Gastrocnemius medialis (tissue), 4 donors: ENCODE measurements around the gene ASTN1. TPM values are rescaled to one million over a fixed set of nuclear protein-coding genes. Genes with fewer than 3 reads are reported as not detected.

Experiments used
- ATAC-seq, 2 donors: fragments of 150-250 bp; one replicate each; pipeline ENCODE4 v1.9.1; 2016
- DNase-seq, 2 donors: peaks; one replicate each; pipeline ENCODE4 v3.0.0-alpha.2; 2019
- H3K27ac ChIP-seq, 4 donors: fragments of 200-600 bp; sonication (generic); 1 replicate in 1 of 4; 2 replicates in 3 of 4; pipeline ENCODE4 v1.5.1; 2016 to 2018; ENCODE audit warnings: mild to moderate bottlenecking in 2 of 4, moderate library complexity in 1 of 4
- H3K27me3 ChIP-seq, 3 donors: fragments of 200-600 bp; sonication (generic) in 2 of 3; 1 replicate in 1 of 3; 2 replicates in 2 of 3; pipeline versions ENCODE4 v1.5.1 to v1.6.0; 2016 to 2019; ENCODE audit warnings: mild to moderate bottlenecking in 1 of 3, moderate library complexity in 1 of 3
- H3K36me3 ChIP-seq, 2 donors: fragments of 200-600 bp; sonication (generic) in 1 of 2; one replicate each; pipeline ENCODE4 v1.5.1; 2017 to 2018
- H3K4me1 ChIP-seq, 2 donors: fragments of 200-600 bp; sonication (generic) in 1 of 2; one replicate each; pipeline ENCODE4 v1.5.1; 2016 to 2017; ENCODE audit warnings: mild to moderate bottlenecking in 2 of 2
- H3K4me3 ChIP-seq, 4 donors: fragments of 200-600 bp; sonication (generic) in 3 of 4; 1 replicate in 1 of 4; 2 replicates in 3 of 4; pipeline ENCODE4 v1.5.1; 2016 to 2019; ENCODE audit warnings: mild to moderate bottlenecking in 2 of 4
- H3K9me3 ChIP-seq, 3 donors: fragments of 200-600 bp; sonication (generic) in 2 of 3; 1 replicate in 1 of 3; 2 replicates in 2 of 3; pipeline ENCODE4 v1.5.1; 2016 to 2019
- POLR2A ChIP-seq, 2 donors: fragments of 450-650 bp; IDR thresholded peaks; one replicate each; pipeline ENCODE4 v1.6.1; 2017; ENCODE audit warnings: antibody characterized with exemption in 2 of 2, mild to moderate bottlenecking in 2 of 2, moderate library complexity in 2 of 2
- in situ Hi-C, 4 donors: fragments of 200-750 bp; cut with MboI; loops; one replicate each; pipeline versions ENCODE4 v1.15.0 to v1.8.0; 2017; ENCODE audit warnings: low sequenced_read_pairs in 4 of 4
- intact Hi-C: fragments of 100-400 bp; cut with DNase I; formaldehyde crosslinking; loops from one replicate; pipeline ENCODE4 v1.15.1; 2023; ENCODE audit warnings: low total_unique reads
- total RNA-seq, 4 donors: library from RNA; depleted of rRNA; stranded (reverse); fragments of >200 nt; gene quantifications; one replicate each; pipeline versions ENCODE4 v1.1.0 to v1.2.3, GENCODE V29; 2016
- TF ChIP-seq, protein P1 (sequence below), 5 experiments: fragments of 450-650 bp in 3 of 5; fragments of 200-600 bp in 2 of 5; sonication (generic) in 2 of 5; IDR thresholded peaks in 4 of 5; conservative IDR thresholded peaks in 1 of 5; 1 replicate in 4 of 5; 2 replicates in 1 of 5; pipeline ENCODE4 v1.5.1; 2016 to 2019; ENCODE audit warnings: antibody characterized with exemption in 5 of 5, mild to moderate bottlenecking in 3 of 5, moderate library complexity in 3 of 5

ASTN1 gene
- total RNA-seq, 4 donors from 2014 or later = 0.09 to 0.10 TPM; not detected in 2

DNA sequence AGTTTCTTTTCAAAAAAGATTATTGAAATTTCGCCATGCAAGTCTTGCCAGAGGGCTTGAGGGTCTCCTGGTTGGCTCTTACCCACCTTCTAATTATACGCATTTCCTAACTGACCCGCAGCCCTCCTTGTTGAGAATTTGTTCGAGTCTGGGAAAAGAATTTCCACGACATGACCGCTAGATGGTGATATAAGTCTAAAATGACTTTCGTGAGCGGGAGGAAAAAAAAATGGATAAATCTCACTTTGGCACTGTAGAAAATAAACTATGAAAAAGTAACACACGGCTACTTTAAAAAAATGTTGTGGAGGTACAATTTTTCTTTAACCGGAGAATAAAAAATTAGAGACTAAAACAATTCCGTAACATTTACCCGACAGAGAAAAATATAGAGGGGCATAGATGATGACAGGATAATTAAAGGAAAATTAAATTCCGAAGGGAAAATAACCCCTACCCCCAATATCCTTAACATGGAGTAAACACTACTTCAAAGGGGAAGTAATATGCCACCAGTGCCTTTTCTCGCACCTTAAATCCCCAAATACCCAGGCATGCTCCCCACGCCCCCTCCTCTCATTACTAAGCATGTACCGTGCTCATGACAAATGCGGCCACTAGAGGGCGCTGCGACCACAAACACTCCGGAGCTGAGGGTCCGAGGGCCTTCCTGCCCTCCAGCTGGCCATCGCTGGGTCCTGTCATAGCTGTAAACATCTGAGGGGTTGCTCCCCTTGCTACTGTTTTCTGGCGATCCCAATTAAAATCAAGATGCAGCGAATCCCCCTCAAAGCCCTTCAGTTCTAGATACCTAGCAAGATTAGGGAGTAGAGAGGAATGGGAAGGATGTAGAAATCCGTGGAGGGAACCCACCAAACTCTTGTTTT lies 266.9 kb downstream of the ASTN1 start:
- TF ChIP-seq POLR2A (IDR thresholded peaks at IDR 0.05) = no peak
- TF ChIP-seq, protein P1, sequence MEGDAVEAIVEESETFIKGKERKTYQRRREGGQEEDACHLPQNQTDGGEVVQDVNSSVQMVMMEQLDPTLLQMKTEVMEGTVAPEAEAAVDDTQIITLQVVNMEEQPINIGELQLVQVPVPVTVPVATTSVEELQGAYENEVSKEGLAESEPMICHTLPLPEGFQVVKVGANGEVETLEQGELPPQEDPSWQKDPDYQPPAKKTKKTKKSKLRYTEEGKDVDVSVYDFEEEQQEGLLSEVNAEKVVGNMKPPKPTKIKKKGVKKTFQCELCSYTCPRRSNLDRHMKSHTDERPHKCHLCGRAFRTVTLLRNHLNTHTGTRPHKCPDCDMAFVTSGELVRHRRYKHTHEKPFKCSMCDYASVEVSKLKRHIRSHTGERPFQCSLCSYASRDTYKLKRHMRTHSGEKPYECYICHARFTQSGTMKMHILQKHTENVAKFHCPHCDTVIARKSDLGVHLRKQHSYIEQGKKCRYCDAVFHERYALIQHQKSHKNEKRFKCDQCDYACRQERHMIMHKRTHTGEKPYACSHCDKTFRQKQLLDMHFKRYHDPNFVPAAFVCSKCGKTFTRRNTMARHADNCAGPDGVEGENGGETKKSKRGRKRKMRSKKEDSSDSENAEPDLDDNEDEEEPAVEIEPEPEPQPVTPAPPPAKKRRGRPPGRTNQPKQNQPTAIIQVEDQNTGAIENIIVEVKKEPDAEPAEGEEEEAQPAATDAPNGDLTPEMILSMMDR (IDR thresholded peaks at IDR 0.05 in 4 of 5, conservative IDR thresholded peaks at IDR 0.05 in 1 of 5) = peak; percentile 36 to 78 (median 55)
- peak in 1 of 2 donors; percentile 18 for DNase-seq
- no peaks in the 10 kb centered on the region for H3K4me1 ChIP-seq
- peak; percentile 54 to 76 for ATAC-seq
- no peak overlapping the region for H3K27ac ChIP-seq
- peak overlapping the region in 3 of 4 donors; percentile 19 to 45 (median 36) for H3K4me3 ChIP-seq
- no peaks in the 10 kb centered on the region for H3K36me3 ChIP-seq
- no peaks in the 10 kb centered on the region for H3K9me3 ChIP-seq
- peaks cover 0 to 17% (median 3%) of the 10 kb centered on the region in 3 donors for H3K27me3 ChIP-seq
- intact Hi-C loops (loop anchor here (1.0 to 5.0 kb wide), 4 partner anchors 51 to 1049 kb away; no protein-coding TSS in a partner anchor), in situ Hi-C loops (loop anchor here (25.0 kb wide), 3 partner anchors 290 to 1040 kb away; no protein-coding TSS in a partner anchor)

DNA sequence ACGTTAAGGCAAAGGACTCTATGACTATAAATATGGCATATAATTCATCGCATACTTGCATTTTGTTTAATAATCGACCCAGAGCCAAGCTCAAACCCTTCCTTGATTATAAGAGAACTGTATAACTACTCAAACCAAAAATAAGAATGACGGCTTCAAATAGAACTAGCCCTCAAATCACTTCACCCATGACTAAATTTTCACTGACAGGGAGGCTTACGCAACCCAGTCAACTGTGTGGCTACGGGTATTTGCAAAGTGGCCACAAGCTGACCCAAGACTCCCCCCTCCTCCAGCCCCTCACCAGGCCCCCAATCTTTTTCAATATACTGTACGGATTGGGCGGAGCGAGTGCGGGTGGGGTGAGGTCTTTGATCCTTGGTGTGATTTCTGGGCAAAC lies 268.3 kb downstream of the ASTN1 start:
- ATAC-seq (no peak), DNase-seq (no peak)
- no peaks in the 10 kb centered on the region for H3K4me1 ChIP-seq
- no peaks in the 10 kb centered on the region for H3K36me3 ChIP-seq
- no peak overlapping the region for H3K4me3 ChIP-seq
- TF ChIP-seq, protein P1 (IDR thresholded peaks at IDR 0.05 in 4 of 5, conservative IDR thresholded peaks at IDR 0.05 in 1 of 5) = no peak
- no peak for TF ChIP-seq POLR2A (IDR thresholded peaks at IDR 0.05)
- peaks cover 0 to 10% (median 0%) of the 10 kb centered on the region in 3 donors for H3K27me3 ChIP-seq
- intact Hi-C loops = loop anchor here (2.0 to 5.0 kb wide), 3 partner anchors 53 to 886 kb away; no protein-coding TSS in a partner anchor
- H3K9me3 ChIP-seq = no peaks in the 10 kb centered on the region
- no peak overlapping the region for H3K27ac ChIP-seq
- in situ Hi-C loops = loop anchor here (25.0 kb wide), 3 partner anchors 291 to 1041 kb away; no protein-coding TSS in a partner anchor

DNA sequence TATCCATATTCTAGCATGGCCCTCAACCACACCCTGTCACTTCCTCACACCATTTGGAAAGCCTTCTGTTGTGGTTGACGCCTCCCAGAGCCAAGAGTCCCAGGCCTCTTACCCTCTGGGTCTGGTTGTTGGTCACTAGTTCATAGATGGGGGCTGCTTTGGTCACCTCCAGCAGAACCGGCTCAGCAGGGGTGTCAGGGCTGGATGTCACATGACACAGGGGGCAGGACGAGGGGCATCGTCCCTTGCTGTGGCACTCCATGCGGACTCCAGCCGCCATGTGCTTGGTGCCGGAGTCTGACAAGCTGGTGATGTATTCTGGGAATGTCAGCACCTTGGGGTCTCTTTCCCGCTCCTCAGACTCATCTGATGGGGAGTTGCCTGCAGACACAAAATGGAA lies 270.1 kb downstream of the ASTN1 start:
- H3K4me1 ChIP-seq = no peaks in the 10 kb centered on the region
- in situ Hi-C loops = loop anchor here (25.0 kb wide), 3 partner anchors 293 to 1043 kb away; no protein-coding TSS in a partner anchor

DNA sequence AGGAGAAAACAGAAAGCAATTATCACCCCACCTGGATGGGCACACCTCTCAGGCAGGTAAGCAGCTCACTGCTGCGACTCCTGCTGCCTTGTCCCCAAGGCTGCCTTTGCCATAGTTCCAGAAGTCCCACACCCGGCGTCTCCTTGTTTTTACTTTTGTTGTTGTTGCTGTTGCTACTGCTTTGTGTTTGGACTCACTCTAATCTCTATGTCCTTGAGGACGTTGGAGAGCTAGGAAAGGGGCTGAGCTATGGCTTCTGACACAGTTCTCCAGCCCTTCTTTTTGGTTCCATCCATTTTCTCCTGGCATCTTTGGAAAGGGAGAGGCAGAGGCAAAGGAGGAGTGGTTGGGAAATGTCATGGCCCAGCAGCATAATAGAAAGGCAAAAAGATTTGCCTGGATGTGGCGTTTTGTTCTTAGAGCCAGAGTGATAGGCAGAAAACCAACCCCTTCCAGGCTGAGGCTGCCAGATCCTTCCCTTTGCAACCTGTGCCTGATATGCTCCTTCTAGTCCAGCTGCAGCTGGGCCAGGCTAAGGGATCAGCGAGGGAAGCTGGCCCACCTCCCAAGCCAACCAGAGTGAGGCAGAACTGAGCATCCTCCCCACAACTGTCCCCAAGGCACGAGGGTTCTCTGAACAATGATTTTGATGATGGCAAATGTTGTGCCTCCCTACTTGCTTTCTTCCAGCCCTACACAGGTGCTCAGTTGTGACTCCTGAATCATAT lies 270.7 kb downstream of the ASTN1 start:
- TF ChIP-seq, protein P1 (IDR thresholded peaks at IDR 0.05 in 4 of 5, conservative IDR thresholded peaks at IDR 0.05 in 1 of 5) = no peak
- TF ChIP-seq POLR2A (IDR thresholded peaks at IDR 0.05) = no peak
- H3K4me1 ChIP-seq = no peaks in the 10 kb centered on the region
- no peak overlapping the region for H3K4me3 ChIP-seq
- no peak overlapping the region for H3K27ac ChIP-seq
- H3K9me3 ChIP-seq = no peaks in the 10 kb centered on the region
- intact Hi-C loops = no loop called here
- no peaks in the 10 kb centered on the region for H3K27me3 ChIP-seq
- ATAC-seq = no peak
- no peak for DNase-seq
- in situ Hi-C loops = loop anchor here (25.0 kb wide), 3 partner anchors 294 to 1044 kb away; no protein-coding TSS in a partner anchor
- H3K36me3 ChIP-seq = no peaks in the 10 kb centered on the region

More for the DNA sequence above, 270.1 kb downstream of the ASTN1 start:
- TF ChIP-seq, protein P1 (IDR thresholded peaks at IDR 0.05 in 4 of 5, conservative IDR thresholded peaks at IDR 0.05 in 1 of 5) = no peak
- no peak for TF ChIP-seq POLR2A (IDR thresholded peaks at IDR 0.05)
- Histone ChIP-seq H3K27ac (no peak overlapping the region), H3K36me3 (no peaks in the 10 kb centered on the region), H3K4me3 (no peak overlapping the region), H3K9me3 (no peaks in the 10 kb centered on the region), H3K27me3 (peaks cover 0 to 3% (median 0%) of the 10 kb centered on the region in 3 donors)
- no peak for DNase-seq
- ATAC-seq = no peak
- intact Hi-C loops = no loop called here
